ENCODE results near the gene ZNF467. TPM values are rescaled to one million over a fixed set of nuclear protein-coding genes. Genes with fewer than 3 reads are reported as not detected.

Gene ZNF467
- polyA plus RNA-seq, 3 donors = 23.0 to 23.9 (median 23.0) TPM

DNA sequence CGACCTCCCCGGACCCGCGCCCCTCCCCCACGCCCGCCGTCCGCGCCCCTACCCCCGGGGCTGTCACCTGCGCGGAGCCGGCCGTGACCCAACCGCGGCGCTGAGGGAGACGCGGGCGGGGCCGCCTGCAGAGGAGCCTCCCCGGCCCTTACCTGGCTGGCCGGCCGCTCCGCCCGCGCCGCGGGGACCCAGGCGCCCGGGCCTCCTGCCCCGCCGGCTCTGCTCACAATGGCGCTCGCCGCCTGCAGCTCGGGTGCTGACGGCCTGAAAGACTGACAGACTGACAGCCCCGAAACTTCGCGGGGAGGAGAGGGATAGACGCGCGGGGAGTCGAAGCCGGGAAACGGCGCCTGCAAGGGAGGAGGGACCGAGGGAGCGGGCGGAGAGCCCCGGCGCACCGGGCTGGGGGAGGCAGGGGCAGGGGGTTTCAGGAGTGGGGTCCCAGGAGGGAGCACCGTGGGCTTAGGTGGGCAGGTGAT, 393 bp downstream of the ZNF467 start:
- DNase-seq (ENCODE audit: low read depth in 3 of 3, low spot score in 2 of 3) = no peak

DNA sequence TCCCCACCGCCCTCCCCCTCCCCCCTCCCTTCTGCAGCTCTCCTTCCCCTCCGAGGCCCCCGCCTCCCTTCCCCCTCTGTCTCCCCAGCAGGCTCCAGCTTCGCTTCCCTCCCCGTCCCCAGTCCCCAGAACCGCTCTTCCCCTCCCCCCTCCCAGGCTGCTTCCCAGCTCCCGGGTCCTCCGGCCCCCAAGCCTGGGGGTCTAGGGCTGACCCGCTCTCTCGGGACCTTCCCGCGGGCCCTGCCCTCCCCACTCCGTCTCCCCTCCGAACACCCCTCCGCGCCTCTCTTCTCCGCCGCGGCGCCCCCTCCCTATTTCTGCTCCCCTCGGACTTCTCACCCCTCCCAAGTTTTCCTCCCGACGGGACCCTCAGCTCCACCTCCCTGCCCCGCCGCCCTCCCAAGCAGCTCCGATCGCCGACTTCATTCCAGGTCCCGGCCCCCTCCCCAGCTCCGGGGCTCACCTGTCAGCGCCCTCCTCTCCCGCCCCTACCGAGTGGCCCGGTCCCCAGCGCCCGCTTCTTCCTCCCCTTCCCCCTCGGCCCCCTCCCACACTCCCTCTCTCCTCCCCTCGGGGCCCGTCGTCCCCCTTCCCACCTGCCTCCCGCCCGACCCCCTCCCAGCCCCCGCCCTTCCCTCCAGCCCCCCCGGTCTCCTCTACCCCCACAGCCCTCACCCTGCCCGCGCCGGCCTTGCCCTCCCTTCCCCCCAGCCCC, 990 bp downstream of the ZNF467 start:
- DNase-seq (ENCODE audit: low read depth in 3 of 3, low spot score in 2 of 3) = no peak

DNA sequence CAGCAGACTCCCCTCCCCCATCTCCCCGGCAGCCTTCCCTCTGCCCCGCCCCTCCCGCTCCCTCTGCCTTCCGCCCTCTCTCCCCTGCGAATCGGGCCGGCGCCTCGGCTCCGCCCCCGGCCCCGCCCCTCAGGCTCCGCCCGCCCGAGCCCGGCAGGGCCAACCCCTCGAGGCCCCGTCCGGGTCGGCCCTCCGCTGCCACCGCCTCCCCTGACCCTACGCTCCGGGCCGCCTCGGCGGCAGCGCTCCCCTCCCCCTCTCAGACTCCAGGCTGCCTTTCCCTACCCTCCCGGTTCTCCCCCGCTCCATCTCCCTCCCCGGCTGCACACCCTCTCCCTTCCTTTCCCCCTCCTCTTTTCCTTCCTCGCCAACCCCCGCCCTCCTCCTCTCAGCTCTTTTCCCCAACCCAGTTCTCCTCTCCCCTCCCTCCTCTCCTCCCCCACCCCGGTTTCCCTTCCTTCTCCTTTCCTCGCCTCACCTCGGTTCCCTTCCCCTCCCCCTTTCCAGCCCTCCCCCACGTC, 1.6 kb downstream of the ZNF467 start:
- DNase-seq (ENCODE audit: low read depth in 3 of 3, low spot score in 2 of 3) = peak; percentile 85 to 90 (median 89)

DNA sequence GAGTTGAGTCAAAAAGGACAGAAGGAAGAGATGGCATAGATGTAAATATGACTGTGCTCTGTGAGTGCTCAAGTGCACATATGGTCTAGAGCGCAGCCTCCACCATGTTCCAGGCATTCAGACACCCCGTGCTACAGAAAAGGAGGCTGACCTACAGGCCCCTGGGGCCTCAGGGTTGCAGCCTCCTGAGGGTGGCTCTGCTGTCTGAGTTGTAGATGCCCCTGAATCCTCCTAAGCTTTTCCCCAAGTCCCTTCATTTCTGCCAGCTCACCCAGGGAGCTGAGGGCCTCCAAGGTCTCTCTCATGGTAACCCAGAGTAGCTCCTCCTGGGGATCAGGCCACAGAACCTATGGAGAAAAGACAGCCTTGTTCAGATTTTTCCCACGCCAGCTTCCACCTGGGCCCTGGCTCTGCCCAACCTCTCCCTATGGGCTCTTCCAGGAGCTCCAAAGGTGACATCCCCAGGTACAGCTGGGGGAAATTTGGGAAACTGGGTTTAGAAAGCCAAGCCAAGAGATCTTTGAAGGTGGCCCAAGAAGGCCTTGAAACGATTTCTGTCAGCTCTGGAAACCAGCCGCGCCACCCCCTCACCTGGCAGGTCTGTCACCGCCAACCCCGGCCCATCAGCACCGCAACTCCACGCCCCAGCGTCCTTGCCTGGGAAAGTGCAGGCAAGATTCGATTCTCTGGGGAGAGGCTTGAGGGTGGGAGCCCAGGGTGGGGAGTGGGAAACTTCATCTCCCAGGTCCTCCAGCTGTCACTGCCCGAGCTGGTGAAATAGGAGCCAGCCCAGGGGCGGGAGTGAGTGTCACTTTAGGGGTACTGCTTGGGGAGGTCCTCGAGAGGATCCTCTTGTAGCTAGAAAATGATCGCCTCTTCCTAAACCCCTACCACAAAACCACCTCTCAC, 2.4 kb downstream of the ZNF467 start:
- DNase-seq (ENCODE audit: low read depth in 3 of 3, low spot score in 2 of 3) = no peak

DNA sequence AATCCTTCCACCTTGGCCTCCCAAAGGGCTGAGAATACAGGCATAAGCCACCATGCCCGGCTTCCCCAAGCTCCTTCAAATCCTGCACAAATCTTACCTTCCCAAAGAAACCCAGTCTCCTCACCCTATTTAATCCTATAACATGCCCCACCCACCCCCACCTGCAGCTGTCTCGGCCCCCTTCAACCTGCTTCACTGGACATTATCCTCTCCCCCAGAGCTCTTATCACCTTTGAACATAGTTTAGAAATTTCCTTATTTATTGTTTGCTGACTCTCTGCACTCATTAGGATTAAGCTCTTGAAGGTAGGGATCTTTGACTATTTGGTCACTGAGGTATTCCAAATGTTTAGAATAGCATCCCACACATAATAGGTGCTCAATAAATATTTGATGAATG, 3.5 kb downstream of the ZNF467 start:
- no peak for DNase-seq (ENCODE audit: low read depth in 3 of 3, low spot score in 2 of 3)

DNA sequence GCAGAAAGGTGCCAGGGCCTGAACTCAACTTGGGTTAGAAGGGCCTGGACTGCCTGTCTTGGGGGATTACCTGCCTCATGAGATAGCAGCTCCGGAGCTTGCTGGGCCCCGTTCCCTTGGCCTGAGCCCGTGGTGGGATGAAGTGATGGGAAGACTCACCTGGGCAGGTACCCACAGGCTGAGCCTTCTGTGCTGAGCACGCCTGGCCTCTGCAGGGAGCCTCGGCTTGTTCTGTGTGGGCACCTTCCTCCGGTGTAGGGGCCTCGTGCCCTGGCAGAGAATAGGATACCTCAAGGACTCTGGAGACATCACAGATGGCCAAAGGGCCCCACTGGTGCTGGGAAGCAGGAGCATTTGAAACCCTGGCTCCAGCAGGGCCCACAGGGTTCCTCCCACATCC, 4.5 kb downstream of the ZNF467 start:
- no peak for DNase-seq (ENCODE audit: low read depth in 3 of 3, low spot score in 2 of 3)

DNA sequence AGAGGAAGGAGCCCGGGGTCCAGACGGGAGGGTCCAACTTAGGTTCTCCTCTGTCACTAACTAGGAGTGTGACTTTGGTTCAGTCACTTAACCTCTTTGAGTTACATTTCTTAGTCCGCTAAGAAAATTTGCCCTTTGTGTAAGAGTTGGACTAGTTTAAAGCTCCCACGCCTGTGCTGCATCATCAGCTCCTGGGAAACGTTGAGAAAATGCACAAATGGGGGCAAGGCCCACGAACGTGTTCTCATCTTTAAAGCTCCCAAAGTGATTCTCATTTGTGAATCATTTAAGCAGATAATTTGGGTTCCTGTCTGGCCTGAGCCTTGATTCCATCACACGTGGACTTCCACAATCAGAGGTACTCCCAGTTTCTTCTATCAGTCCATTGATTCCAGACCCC, 6.3 kb downstream of the ZNF467 start:
- DNase-seq (ENCODE audit: low read depth in 3 of 3, low spot score in 2 of 3) = no peak

DNA sequence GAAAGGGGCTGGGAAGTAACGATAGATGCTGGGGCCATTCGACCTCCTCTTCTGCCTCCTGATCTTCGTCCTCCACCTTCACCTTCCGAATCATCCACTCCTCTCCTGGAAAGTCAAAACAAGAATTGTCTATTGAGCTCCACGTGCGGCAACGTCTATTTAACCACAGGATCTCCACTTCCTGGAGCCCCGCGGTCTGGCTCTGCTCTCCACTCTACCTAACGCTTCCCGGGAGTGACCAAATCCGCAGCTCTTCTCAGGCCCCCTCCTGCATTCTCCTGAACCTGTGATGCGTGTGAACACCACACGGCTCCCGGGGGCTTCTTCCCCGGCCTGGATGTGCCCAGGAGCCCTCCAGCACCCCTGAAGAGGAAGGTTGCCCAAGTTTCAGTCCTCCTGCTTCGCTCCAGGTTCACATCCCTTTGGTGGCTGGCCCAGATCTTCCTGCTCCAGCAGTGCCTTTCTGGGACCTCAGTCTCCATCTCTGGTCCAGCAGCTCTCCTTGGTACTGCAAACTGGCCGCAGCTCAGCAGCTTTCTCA, 7.2 kb downstream of the ZNF467 start:
- DNase-seq (ENCODE audit: low read depth in 3 of 3, low spot score in 2 of 3) = no peak

DNA sequence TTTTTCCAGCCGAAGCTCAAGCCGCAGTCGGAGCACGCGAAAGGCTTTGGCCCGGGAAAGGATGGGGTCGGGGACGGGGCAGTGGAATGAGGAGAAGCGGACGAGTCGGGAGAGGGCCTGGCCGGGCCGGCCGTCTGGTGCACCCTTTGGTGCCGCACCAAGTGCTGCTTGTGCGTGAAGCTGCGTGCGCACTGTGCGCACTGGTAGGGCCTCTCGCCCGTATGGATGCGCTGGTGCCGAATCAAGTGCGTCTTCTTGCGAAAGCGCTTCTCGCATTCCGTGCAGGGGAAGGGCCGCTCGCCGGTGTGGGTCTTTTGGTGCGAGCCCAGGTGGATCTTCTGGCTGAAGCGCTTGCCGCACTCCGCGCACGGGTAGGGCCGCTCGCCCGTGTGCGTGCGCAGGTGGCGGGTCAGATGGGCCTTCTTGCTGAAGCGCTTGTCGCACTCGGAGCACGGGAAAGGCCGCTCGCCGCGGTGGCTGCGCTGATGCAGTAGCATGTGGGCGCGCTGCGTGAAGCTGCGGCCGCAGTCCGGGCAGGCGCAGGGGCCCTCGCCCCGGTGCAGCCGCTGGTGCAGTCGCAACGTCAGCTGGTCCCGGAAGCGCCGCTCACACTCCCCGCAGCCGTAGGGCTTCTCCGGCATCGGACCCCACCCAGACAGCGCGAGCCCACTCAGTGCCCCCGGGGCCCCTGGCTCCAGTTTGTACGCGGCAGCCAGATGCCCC, 7.8 kb downstream of the ZNF467 start:
- DNase-seq (ENCODE audit: low read depth in 3 of 3, low spot score in 2 of 3) = no peak

DNA sequence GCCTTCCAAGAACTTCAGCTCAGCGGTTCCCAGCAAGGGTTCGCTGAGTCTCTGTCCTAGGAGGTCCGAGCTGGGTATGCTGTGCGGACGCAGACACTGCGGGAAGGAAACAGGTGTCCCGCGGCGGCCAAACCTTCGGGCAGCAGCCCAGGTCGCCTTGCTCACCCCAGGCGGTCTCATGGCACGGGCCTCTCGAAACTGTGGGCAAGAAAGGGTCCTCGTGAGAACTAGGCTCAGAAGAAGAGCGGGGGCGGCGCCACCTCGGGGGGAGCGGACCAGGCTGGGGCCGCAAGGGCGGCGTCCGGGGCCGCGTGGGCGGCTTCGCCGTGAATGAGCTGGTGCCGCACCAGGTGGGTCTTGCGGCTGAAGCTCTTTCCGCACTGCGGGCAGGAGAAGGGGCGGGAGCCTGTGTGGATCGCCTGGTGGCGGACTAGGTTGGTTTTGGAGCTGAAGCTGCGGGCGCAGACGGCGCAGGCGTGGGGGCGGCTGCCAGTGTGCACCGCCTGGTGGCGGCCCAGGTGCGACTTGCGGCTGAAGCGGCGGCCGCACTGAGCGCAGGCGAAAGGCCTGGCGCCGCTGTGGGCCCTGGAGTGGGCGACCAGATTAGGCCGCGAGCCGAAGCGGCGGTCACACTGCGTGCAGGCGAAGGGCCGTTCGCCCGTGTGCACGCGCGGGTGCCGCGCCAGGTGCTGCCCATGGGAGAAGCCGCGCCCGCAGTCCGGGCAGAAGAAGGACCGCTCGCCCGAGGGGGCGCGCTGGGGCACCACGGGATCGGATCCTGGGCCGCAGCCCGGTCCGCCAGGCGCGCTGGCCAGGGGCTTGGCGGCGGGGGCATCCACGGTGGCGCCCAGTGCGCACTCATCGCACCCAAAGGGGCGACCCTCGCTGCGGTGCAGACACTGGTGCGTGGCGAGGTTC, 8.6 kb downstream of the ZNF467 start:
- DNase-seq (ENCODE audit: low read depth in 3 of 3, low spot score in 2 of 3) = no peak

DNA sequence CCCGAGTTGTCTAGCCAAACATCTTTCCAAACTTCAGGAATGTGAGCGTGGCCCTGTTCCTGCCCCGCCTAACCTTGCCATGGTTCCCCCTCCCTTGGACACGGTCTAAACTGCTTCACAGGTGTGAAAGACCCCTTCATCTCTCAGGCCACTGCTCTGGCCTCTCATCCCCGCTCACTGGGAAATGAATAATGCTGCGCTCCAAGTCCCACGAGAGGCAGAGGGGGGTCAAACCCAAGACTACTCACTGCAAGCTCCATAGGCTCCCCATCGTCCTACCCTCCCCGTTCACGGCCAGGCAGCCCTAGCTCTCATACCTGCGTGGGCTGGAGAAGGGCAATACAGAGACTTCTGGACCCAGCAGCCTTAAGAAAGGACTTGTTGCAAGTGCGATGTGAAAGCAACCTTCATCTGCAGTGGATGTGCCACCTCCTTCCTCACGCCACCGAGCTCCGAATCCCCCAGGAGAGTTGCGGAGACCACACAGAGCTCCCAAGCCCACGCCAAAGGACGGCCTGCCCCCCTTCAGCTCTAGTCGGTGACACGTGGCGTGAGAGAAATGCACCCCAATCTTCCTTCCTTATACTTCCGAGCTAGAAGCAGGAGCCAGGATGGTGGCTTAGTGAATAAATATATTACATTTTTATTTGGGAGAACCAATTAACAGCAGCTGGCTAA, 9.7 kb downstream of the ZNF467 start:
- no peak for DNase-seq (ENCODE audit: low read depth in 3 of 3, low spot score in 2 of 3)

DNA sequence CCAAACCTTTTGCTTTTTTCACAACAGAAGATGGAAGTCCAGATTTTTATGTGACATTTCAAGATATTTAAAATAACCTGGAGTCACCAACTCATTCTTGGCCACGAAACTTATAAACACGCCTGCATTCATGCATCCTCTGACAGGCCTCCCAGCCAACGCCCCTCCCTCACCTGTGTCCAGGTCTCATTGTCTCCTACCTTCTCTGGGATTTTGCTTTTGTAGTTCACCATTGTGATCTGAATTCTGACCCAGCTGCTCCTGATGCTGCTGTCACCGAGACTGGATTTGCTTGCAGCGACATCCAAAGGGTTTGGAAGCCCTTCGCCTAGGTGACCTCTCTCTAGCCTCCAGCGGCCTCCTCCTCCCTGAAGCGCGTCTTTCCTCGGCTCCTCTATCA, 10.8 kb downstream of the ZNF467 start:
- DNase-seq (ENCODE audit: low read depth in 3 of 3, low spot score in 2 of 3) = no peak

DNA sequence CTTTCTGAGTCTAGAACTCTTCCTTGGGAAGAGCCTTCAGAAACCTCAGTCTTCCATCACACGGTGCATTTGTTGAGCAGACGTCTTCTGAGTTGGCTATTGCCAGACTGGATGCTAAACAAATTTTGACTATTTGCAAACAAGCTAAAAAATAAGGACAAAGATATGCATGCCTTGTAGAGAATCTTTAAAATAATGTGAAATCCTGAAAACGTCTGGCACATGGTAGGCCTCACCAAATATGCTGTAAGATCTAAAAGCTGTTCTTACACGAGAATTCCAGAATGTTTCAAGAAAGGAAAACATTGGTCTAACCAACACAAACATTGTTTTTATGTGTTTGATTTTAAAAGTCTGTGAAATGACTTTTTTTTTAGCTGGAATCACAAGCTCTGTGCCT, 11.3 kb downstream of the ZNF467 start:
- no peak for DNase-seq (ENCODE audit: low read depth in 3 of 3, low spot score in 2 of 3)

DNA sequence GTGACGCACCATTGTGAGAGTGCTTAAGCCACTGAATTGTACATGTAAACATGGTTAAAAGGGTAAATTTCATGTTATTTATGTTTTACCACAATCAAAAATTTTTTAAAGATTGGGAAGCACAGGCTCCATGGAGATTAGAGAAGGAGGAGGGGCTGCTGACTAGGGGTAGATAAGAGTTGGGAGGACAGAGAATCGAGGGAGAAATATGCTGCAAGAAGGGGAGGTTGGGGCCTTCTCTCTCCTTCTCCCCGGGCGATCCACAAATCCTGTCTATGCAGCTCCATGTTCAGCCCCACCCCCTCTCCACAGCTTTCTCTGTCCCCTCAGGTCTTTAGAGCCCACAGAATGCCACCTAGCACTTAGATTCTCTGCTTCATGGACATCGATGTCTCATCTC, 12.1 kb downstream of the ZNF467 start:
- DNase-seq (ENCODE audit: low read depth in 3 of 3, low spot score in 2 of 3) = no peak

DNA sequence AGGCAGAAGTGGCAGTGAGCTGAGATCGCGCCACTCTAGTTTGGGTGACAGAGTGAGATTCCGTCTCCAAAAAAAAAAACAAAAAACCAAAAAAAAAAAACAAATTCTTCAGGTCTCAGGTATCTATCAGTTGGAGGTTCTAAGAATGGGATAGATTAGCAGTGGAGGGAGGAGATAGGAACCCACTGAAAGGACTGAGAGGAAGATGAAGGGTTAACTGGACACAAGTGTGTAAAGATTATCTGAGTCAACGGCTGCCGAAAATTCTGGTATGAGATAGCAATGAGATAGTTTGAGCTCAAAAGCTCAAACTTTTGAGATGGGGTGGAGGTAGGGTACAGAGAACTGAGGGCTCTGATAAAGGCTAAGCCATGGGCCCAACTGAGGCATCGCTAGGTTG, 12.8 kb downstream of the ZNF467 start:
- DNase-seq (ENCODE audit: low read depth in 3 of 3, low spot score in 2 of 3) = no peak

DNA sequence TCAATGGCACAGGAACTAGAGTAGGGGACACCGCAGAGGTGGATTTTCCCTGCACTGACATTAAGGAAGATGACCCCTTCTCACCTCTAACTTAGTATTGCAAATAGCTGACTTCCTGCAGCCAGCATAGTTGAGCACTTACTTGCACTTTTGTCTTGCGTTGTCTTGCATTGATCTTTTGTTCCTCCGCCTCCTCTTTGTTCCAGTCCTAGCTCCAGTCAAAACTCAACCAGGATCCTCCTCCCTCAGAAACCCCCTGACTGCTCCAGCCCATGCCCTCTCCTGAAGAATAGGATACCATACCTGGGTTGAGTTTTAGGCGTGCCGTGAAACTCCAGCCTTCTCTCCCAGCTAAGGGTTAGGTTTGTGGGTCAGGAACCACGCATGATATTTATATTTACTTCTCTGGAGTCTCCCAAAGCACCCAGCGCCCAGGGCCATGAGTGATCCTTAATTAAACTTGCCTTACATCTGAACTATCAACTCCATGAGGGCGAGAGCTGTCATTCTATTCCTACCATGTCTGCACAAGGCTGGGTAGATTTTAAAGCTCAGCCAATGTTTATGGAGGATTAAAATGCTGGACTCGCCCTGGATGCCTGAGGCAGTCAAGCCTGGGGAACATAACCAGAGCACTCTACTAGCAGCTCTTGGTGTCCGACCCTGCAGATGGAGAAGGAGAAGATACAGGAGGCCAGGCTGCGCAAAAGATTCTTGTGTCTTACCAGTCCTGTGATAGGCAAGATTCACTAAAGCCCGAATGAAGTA, 14.1 kb downstream of the ZNF467 start:
- no peak for DNase-seq (ENCODE audit: low read depth in 3 of 3, low spot score in 2 of 3)

DNA sequence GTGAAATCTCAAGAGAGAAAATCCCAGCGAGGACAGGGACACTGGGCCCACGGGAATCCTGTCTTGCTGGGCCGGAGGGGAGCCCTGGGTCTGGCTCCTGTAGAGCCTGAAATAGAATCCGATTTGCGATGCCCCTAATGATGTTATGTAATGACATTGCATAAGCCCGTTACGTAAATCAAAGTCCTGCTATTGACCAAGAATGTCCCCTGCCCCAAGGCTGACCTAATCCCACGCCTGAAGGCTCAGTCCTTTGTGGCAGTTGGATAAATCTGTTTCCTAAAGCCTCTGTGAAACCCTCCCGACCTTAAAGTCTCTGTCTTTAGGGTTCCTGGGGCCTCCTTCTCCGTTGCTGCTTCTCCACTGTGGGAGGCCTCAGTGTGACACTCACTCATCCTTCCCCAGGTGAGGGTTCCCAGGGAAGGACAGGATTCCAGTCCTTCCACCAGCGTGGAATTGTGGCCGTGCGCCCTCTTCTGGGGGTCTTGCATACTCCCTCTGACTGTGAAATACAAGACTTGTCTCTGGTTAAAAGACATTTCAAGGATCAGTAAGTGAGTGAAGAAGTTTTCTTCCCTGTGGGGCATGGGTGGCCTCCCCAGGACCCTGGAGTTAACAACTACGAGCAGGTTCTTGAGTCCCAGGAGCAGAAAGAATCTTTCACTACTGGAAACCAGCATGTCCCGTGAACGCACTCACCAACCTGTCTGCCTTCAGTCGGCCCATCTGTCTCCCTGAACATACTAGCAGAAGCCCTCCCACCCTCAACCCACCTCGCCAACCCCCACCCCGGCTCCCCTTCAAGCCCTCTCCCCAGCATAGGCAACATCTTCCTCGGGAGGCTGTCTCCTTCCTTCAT, 19.8 kb downstream of the ZNF467 start:
- DNase-seq (ENCODE audit: low read depth in 3 of 3, low spot score in 2 of 3) = no peak

All from right renal cortex interstitium (tissue), 3 donors.